Transverse colon (tissue), 4 donors: ENCODE data around the gene MARCO. TPM values are rescaled to one million over a fixed set of nuclear protein-coding genes. Genes with fewer than 3 reads are reported as not detected.

Source experiments
- DNase-seq: peaks from one replicate; pipeline ENCODE4 v3.0.0-alpha.2; 2019
- H3K27ac ChIP-seq, 4 donors: fragments of 200-600 bp; sonication (generic); 2 replicates each; pipeline ENCODE4 v1.5.1; 2016 to 2018; ENCODE audit warnings: inconsistent platforms in 4 of 4
- H3K27me3 ChIP-seq: fragments of 200-600 bp; sonication (generic); 2 replicates; pipeline ENCODE4 v1.5.1; 2017; ENCODE audit warnings: inconsistent platforms
- H3K36me3 ChIP-seq, 4 donors: fragments of 200-600 bp; sonication (generic); 2 replicates each; pipeline ENCODE4 v1.5.1; 2017 to 2019; ENCODE audit warnings: inconsistent platforms in 4 of 4
- H3K4me1 ChIP-seq, 4 donors: fragments of 200-600 bp; sonication (generic); 2 replicates each; pipeline ENCODE4 v1.5.1; 2017 to 2020; ENCODE audit warnings: inconsistent platforms in 4 of 4
- H3K4me3 ChIP-seq, 4 donors: fragments of 200-600 bp; sonication (generic); 1 replicate in 1 of 4; 2 replicates in 3 of 4; pipeline versions ENCODE4 v1.5.1 to v1.6.1; 2017 to 2019; ENCODE audit warnings: inconsistent platforms in 4 of 4
- H3K9me3 ChIP-seq, 2 donors: fragments of 200-600 bp; sonication (generic); 2 replicates each; pipeline ENCODE4 v1.5.1; 2017 to 2019; ENCODE audit warnings: inconsistent platforms in 2 of 2
- CTCF ChIP-seq, 5 experiments: fragments of 200-600 bp in 3 of 5; fragments of 450-650 bp in 2 of 5; sonication (generic) in 3 of 5; IDR thresholded peaks; 1 replicate in 2 of 5; 2 replicates in 3 of 5; pipeline ENCODE4 v1.5.1; 2016 to 2017; ENCODE audit warnings: antibody characterized with exemption in 5 of 5, inconsistent platforms in 3 of 5, mild to moderate bottlenecking in 2 of 5, moderate library complexity in 1 of 5
- EP300 ChIP-seq: sonication (generic); formaldehyde crosslinking; IDR thresholded peaks from one replicate; pipeline ENCODE4 v1.6.1; 2017; ENCODE audit warnings: antibody characterized with exemption, low read depth
- POLR2A ChIP-seq: fragments of 450-650 bp; IDR thresholded peaks from one replicate; pipeline ENCODE4 v1.6.1; 2016; ENCODE audit warnings: antibody characterized with exemption, mild to moderate bottlenecking, moderate library complexity
- POLR2AphosphoS5 ChIP-seq, 3 donors: sonication (generic); formaldehyde crosslinking; IDR thresholded peaks; one replicate each; pipeline ENCODE4 v1.6.1; 2016; ENCODE audit warnings: antibody characterized with exemption in 3 of 3
- WGBS, 2 donors: methylation state at CpG; one replicate each; pipeline ENCODE4 v1.1.5; 2018; ENCODE audit warnings: low coverage in 1 of 2; 5-methylcytosine and 5-hydroxymethylcytosine counted together
- in situ Hi-C, 4 donors: fragments of 200-750 bp; cut with MboI; loops; one replicate each; pipeline versions ENCODE4 v1.15.0 to v1.15.1; 2017; ENCODE audit warnings: low sequenced_read_pairs in 3 of 4, low pct_ligation_motif_present in 1 of 4, low pct_unique_long_range_greater_than_20kb in 1 of 4
- intact Hi-C: fragments of 100-400 bp; cut with DNase I; formaldehyde crosslinking; loops from one replicate; pipeline ENCODE4 v1.15.1; 2023; ENCODE audit warnings: low total_unique reads
- total RNA-seq, 4 donors: library from RNA; depleted of rRNA; stranded (reverse); fragments of >200 nt; gene quantifications; one replicate each; pipeline ENCODE4 v1.1.0, GENCODE V29; 2016

MARCO gene
- total RNA-seq, 4 donors from 2014 or later: 1.9 to 47.0 (median 4.4) TPM

GRCh38 chr2:118988706-118989105, 46.7 kb downstream of the MARCO start:
- H3K4me1 ChIP-seq: no peaks in the 10 kb centered on the region
- H3K4me3 ChIP-seq: no peak overlapping the region
- H3K9me3 ChIP-seq: no peaks in the 10 kb centered on the region
- H3K27ac ChIP-seq: no peak overlapping the region
- intact Hi-C loops: no loop called here
- TF ChIP-seq POLR2AphosphoS5 (IDR thresholded peaks at IDR 0.05) (no peak), CTCF (IDR thresholded peaks at IDR 0.05) (no peak), EP300 (no peak), POLR2A (no peak)
- WGBS, 2 donors: 71 to 87% methylated on average over 1 to 5 of the region's 5 CpGs
- in situ Hi-C loops: no loop called here
- no peak for DNase-seq
- H3K27me3 ChIP-seq: no peaks in the 10 kb centered on the region
- H3K36me3 ChIP-seq: no peaks in the 10 kb centered on the region

- 42% methylated on average over 2 of the region's 2 CpGs; no CpG with 5 or more reads in 1 of the 2 donors for WGBS, 2 donors
- Histone ChIP-seq H3K4me3 (no peak overlapping the region), H3K4me1 (no peaks in the 10 kb centered on the region), H3K27ac (no peak overlapping the region), H3K27me3 (no peaks in the 10 kb centered on the region), H3K36me3 (no peaks in the 10 kb centered on the region), H3K9me3 (no peaks in the 10 kb centered on the region)
- DNase-seq: no peak
- in situ Hi-C loops (no loop called here), intact Hi-C loops (no loop called here)
- TF ChIP-seq POLR2AphosphoS5 (IDR thresholded peaks at IDR 0.05) (no peak), POLR2A (no peak), CTCF (IDR thresholded peaks at IDR 0.05) (no peak), EP300 (no peak)
Measured at GRCh38 chr2:118989481-118989880, 47.5 kb downstream of the MARCO start.

- Histone ChIP-seq H3K4me1 (no peaks in the 10 kb centered on the region), H3K27me3 (no peaks in the 10 kb centered on the region), H3K4me3 (no peak overlapping the region), H3K9me3 (no peaks in the 10 kb centered on the region), H3K27ac (no peak overlapping the region), H3K36me3 (no peaks in the 10 kb centered on the region)
- intact Hi-C loops: no loop called here
- in situ Hi-C loops: no loop called here
- no peak for TF ChIP-seq POLR2AphosphoS5 (IDR thresholded peaks at IDR 0.05)
- 86 to 91% methylated on average over 5 to 10 of the region's 10 CpGs for WGBS, 2 donors
- DNase-seq: no peak
Measured at GRCh38 chr2:118990757-118991545, 49.0 kb downstream of the MARCO start.

- 85% methylated on average over 1 of the region's 1 CpG; no CpG with 5 or more reads in 1 of the 2 donors for WGBS, 2 donors
- in situ Hi-C loops: no loop called here
- no peaks in the 10 kb centered on the region for H3K36me3 ChIP-seq
- TF ChIP-seq POLR2AphosphoS5 (IDR thresholded peaks at IDR 0.05): no peak
- TF ChIP-seq POLR2A: no peak
- TF ChIP-seq EP300: no peak
- no peak for TF ChIP-seq CTCF (IDR thresholded peaks at IDR 0.05)
- H3K9me3 ChIP-seq: no peaks in the 10 kb centered on the region
- no peak for DNase-seq
- H3K4me3 ChIP-seq: no peak overlapping the region
- no peaks in the 10 kb centered on the region for H3K4me1 ChIP-seq
- no peaks in the 10 kb centered on the region for H3K27me3 ChIP-seq
- intact Hi-C loops: no loop called here
- no peak overlapping the region for H3K27ac ChIP-seq
Measured at GRCh38 chr2:118991554-118991953, 49.6 kb downstream of the MARCO start.
